GM19043 (cell line): ENCODE data around the gene PERCC1.

Experiments
- ATAC-seq: cut with Tn5 transposase; IDR thresholded peaks from one replicate; pipeline ENCODE4 v1.9.1; 2021; ENCODE audit warnings: low read depth; ENCODE audit not compliant: unreplicated experiment

PERCC1 gene

DNA sequence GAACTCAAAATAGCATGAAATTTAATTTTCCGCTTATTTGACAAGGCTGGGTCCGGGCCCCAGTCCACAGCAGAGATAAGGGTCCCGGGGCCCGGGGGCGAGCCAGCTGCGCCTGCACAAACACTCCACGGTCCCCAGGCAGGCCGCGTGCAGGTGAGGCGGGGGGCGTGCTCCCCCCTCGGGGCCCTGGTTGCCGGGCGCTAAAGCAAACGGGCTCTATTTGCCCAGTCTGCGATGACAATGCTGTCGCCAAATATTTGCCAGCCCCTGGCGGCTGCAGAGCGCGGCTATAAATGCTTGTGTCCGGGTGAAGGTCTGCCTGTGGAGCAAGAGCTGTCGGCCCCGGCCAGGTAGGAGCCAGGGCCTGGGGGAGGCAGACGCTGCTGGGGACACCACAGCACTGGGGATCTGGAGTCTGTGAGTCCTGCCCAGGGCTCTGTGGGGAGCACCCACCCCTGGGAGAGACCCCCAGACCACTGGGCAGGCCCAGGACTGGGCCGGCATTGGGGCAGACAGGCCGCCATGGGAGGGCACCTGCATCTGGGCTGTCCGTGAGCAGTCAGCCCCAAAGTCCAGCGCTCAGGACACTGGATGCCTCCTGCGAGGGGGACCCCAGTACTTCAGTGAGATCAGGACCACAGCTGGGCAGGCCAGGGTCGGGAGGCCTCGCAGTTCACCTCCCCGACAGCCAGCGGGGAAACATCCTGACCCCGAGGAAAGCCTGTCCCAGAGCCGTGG lies at the start of gene PERCC1:
Gene PERCC1, plus strand, starts transcription at position 320 of the 738 bp plus-strand sequence. CDS start 1,516 bp downstream, outside the sequence.
- ATAC-seq = no peak

DNA sequence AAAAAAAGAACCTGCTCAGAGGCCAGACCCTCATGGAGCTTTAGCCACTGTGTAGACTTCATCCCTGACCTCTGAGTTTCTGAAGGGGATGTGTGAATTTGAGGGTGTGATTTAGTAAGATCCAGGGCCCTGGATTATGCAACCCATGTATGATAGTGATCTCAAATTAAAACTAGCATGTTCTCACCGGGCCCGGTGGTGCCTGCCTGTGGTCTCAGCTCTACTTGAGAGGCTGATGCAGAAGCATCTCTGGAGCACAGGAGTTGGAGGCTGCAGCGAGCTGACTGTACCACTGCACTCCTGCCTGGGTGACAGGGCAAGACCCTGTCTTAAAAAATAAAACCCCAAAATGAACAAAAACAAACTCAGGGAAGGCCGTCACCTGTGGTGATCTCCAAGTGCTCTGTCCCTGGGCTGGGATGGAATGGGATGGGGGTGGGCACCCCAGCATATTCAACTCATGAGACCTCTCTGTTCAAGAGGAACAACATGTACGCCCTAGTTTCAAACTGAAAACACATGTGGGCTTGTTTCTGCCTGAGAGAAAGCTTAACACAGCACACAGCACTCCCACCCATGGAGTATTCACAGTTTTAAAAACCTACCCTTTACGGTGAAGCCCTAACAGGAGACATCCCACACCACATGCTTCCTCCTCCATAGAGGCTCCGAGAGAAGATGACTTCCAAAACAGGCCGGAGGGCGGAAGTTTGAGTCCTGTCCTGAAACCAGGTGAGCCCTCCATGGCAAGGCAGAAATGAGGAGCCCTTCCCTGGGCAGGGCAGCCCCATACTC lies 49.1 kb upstream of the PERCC1 start:
- ATAC-seq = no peak

DNA sequence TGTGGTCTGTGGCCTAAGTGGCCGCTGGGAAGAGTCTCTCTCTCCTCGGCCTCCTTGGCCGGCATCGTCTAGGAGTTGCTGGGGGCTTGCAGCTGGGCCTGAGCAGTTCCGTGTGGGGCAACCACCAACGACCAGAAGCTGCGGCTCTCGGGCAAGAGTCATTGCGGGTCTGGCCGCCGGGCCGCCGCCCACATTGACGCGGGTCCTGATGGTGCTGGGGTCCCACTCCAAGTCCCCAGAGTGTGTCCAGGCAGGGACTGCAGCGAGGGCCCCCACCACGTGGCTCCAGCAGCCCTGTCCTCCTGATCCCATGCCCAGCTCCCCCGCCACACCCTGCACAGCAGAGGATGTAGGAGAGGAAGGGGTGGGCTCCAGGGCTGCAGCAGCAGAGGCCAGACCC lies 47.3 kb upstream of the PERCC1 start:
- ATAC-seq = no peak

DNA sequence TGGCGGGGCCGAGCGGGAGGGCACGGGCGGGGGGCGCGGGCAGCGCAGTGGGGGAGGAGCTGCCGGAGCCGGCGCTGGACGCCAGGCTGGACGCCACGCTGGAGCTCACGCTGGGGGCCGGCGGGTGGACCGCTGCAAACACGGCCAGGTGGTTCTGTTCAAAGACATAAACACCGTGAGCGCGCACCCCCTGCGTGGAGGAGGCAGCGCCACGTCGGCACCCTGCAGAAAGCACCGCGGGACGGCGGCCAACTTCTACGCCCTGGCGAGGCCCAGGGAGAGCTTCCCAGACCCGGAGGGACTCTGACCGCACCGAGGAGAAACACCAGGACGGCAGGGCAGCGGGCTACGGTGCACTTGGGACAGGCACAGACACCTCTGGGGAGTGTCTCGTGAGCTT lies 45.6 kb upstream of the PERCC1 start:
- no peak for ATAC-seq

DNA sequence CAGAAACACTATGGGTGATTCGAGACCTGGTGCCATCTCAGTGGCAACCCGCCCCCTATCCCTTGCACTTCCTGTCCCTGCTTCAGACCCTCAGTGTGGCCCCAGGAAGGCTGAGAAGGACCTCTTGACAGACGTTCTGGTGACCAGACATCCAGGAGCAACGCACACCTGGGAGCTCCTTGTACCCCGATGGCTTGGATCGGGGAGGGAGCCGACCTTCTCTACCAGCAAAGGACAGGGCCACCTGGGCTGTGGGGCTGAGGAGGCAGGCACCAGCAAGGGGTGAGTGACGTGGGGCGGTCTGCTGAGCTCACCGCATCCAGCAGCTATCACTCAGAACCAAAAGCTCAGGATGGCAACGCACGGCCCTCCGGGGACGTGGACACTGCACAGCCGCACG lies 43.5 kb upstream of the PERCC1 start:
- ATAC-seq = no peak

DNA sequence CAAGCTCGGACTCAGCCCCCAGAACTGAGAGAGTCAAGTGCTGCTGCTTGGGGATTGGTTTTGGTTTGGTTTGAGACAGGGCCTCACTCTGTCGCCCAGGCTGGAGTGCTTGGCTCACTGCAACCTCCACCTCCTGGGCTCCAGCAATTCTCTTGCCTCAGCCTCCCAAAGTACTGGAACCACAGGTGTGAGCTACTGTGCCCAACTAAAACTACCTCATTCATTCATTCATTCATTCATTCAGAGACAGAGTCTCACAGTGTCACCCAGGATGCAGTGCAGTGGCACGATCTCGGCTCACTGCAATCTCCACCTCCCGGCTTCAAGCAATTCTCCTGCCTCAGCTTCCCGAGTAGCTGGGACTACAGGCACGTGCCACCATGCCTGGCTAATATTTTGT lies 41.1 kb upstream of the PERCC1 start:
- no peak for ATAC-seq

DNA sequence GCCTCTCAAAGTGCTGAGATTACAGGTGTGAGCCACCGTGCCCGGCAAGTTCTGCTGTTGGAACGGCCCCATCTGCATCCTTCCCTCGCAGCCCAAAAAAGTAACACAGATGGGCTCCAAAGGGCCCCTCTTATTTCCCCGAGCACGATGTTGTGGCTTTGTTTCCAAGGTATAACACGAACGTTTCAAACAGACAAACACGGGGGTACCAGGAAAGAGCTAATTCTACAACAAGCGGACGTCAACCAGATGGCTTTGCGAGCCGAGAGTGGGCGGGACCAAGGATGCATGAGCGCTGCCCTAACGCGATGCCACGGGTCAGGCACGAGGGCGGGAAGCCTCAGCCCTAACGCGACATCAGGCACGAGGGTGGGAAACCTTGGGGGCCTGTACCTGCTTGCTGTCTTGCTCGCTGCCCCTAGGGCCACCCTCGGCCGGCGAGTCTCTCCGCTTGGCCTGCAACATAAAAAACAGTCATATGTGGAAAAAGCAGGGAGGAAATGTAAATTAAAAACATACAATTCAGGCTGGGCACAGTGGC lies 40.6 kb upstream of the PERCC1 start:
- no peak for ATAC-seq

DNA sequence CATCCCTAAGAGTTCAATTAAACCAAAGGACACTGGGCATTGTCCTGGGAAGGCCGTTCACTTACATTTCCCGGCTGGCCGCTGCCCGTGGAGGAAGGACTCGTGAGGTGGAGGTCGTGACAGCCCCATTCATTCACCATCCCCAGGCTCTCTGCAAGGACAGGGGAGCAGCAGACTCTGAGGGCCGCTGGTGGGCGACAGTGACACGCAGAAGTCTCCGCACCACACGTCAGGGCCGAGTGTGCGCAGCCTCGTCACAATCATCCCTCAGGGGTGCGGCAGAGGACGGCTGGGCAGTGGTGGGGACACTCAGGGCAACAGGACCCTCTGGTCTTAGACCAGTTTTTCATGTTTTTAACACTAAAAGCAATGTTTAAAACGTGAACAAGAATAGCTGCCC lies 38.1 kb upstream of the PERCC1 start:
- ATAC-seq = no peak

- no peak for ATAC-seq
Observed at GRCh38 chr16:1393613-1394176, 37.2 kb upstream of the PERCC1 start.

DNA sequence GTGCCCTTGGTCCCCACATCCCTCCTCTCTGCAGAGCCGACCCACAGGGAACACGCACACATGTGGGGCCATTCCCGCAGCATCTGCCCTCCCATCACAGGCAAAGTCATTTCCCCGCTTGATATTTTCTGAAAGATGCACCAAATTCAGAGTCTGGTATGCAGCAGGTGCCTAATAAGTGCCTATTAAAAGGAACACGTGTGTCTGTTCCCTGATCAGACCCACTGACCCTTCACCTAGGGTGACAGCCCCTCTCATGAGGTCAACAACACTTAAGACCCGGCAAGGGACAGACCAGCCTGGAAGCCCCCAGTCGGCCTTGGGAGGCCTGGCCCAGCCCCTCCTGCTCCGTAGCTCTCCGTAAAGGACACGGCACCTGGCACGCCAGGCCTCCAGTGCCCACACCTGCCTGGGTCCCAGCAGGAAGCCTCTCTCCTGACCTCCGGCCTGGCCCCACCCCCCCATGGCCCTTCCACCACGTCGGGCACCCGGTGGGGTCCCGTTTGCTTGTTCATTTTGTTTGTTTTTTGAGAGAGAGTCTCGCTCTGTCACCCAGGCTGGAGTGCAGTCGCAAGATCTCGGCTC lies 36.4 kb upstream of the PERCC1 start:
- ATAC-seq = no peak

DNA sequence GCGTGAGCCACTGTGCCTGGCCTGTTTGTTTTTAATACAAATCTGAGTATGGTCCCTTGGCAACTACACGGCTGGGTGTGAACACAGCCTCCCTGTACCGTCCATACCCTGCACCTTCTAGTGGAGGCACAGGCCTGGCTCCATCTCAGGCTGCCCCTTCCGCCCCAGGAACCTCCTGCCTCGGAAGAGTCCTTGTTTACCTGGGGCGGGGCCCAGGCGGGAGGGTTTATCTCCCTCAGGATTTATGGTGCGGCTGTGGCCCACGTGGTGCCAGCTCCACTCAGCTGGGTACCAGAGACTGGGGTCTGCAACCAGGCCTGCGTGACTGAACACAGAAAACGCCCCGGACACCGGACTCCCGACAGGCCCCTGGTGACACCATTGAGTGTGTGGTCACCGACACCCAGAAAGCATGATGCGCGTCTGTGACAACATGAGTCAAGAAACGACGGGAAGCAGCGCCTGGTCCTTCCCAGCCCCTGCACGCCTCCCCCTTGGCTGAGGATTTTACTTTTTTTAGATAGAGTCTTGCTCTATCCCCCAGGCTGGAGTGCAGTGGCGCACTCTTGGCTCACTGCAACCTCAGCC lies 35.3 kb upstream of the PERCC1 start:
- ATAC-seq = no peak

DNA sequence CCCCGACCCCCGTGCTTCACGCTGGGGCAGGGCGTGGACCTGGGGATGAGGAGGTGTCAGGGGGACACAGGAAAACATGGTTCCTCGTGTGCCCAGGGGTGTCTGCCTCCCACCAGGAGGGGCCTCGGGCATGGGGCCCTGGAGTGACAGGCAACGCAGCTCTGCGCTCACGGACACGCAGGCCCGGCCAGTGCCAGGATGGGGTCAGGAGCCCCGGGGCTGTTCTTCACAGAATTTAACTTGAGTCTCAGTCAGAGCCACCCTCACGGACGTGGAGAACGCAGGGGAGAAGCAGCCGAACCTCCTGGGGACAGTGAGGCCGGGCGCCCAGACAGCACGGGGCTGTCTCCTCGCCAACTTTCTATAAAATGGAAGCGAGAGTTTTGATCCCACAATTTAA lies 33.1 kb upstream of the PERCC1 start:
- no peak for ATAC-seq

DNA sequence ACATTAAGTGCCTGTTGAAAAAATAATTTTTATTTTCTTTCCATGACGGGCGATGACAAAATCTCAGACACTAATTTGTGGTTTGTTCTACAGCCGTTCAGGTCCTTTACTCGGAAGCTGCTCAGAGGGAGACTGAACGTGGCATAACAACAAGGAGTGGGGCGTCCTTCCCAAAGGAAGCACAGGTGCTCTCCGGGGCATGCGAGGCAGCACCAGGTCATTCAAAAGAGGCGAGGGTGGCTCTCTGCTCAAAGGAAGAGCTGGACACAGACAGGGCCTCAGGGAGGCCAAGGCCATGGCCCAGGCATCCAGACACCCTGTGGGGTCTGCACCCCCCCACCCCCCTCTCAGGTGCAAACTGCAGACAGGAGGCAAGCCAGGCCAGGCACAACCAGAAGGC lies 32.5 kb upstream of the PERCC1 start:
- no peak for ATAC-seq

GRCh38 chr16:1398826-1399581 lies 31.9 kb upstream of the PERCC1 start:
- no peak for ATAC-seq

GRCh38 chr16:1401061-1401757 lies 29.7 kb upstream of the PERCC1 start:
- no peak for ATAC-seq

DNA sequence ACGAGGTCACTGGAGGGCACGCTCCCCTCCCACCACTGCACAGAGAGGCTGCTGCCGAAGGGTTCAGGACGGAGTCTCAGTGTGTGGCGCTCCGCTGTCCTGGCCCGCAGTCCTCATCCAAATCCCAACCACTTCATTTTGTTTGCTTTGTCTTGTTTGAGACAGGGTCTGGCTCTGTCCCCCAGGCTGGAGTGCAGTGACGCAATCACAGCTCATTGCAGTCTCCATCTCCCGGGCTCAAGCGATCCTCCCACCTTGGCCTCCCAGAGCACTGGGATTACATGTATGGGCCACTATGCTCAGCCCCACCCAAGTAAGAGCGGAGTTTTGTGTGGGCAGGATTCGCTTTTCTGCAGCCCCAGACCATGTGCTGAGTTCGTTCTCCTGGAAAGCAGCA lies 29.1 kb upstream of the PERCC1 start:
- ATAC-seq = no peak

DNA sequence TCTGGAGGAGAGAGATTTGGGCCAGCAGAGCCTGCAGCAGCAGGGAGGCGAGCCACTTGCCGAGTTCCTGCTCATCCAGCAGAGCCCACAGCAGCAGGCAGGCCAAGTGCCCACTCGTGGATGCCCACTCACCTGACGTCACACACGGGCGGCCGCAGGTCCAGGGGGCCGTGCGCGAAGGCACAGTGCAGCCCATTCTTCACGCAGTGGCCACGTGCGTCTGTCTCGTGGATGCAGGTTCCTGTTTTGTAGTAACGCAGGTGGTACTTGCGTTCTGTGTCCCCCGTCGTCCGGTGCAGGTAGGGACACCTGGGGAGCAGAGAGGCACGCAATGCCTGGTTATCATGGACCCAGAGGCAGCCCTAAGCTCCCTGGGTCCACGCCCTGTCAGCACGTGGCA lies 27.8 kb upstream of the PERCC1 start:
- no peak for ATAC-seq

DNA sequence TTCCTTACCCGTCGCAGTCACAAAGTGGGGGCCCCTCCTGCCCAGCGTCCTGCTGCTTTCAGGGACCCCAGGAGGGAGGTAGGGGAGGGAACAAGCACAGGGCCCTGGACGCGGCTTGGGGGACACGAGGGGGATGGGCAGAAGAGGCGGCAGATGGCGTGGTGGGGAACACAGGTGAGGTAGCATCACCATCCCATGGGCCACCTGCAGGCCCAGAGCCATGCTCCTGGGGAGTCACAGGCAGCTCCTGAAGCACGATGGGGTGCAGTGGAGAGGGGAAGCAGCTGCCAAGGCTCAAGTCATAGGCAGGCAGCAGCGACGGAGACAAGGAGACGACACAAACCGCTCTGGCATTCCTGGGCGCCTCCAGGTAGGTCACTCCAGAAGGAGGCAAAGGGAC lies 27.1 kb upstream of the PERCC1 start:
- no peak for ATAC-seq

DNA sequence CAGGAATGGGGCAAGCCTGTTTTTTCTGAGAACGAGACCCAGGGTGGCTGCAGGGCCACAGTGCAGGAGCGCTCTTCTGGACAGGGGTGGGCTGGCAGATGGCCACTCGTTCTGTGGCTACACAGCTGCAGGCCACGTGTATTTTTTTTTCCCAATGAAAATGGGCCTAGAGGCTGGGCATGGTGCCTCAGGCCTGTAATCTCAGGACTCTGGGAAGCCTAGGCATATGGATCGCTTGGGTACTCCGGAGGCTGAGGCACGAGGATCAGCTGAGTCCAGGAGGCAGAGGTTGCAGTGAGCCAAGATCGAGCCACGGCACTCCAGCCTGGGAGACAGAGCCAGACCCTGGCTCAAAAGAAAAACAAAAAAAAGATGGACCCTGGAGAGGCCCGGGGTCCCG lies 23.1 kb upstream of the PERCC1 start:
- ATAC-seq = no peak
